H1 (cell line): ENCODE results near the gene FAM241B. TPM values are rescaled to one million over a fixed set of nuclear protein-coding genes. Genes with fewer than 3 reads are reported as not detected.

Experiments
- CHD2 ChIP-seq: IDR thresholded peaks from 2 replicates; pipeline ENCODE4 v1.6.1; 2012; ENCODE audit warnings: low read length, improper control_type of control experiment
- NRF1 ChIP-seq: IDR thresholded peaks from 2 replicates; pipeline ENCODE4 v1.6.1; 2011; ENCODE audit warnings: mild to moderate bottlenecking, low read depth, low read length, improper control_type of control experiment
- SIN3A ChIP-seq, 2 experiments: IDR thresholded peaks in 1 of 2; conservative IDR thresholded peaks in 1 of 2; 2 replicates each; pipeline ENCODE4 v1.6.1; 2011 to 2012; ENCODE audit warnings: low read length in 2 of 2, improper control_type of control experiment in 1 of 2, low read depth in 1 of 2, mild to moderate bottlenecking in 1 of 2
- SP4 ChIP-seq: IDR thresholded peaks from 2 replicates; pipeline ENCODE4 v1.6.1; 2012; ENCODE audit warnings: low read length, inconsistent platforms
- TAF7 ChIP-seq: optimal IDR thresholded peaks from 2 replicates; pipeline ENCODE3; 2011; ENCODE audit warnings: low read depth, mild to moderate bottlenecking, inconsistent platforms, low read length, moderate library complexity, borderline replicate concordance
- TBP ChIP-seq: IDR thresholded peaks from 2 replicates; pipeline ENCODE4 v1.6.1; 2011; ENCODE audit warnings: low read depth, low read length, improper control_type of control experiment
- polyA plus RNA-seq, 7 experiments: library from polyadenylated mRNA; depleted of rRNA in 3 of 7; stranded (reverse) in 5 of 7; unstranded in 2 of 7; fragments of >200 nt in 5 of 7; fragments of 200-250 nt in 2 of 7; gene quantifications; 1 replicate in 5 of 7; 2 replicates in 1 of 7; 4 replicates in 1 of 7; pipeline versions ENCODE4 v1.2.1 to v1.2.3, GENCODE V29; 2011 to 2013; ENCODE audit warnings: missing spikeins in 2 of 7, mixed read lengths in 2 of 7
- total RNA-seq: library from RNA; stranded (reverse); fragmentation: NEBNext Ultra II Directional; extraction: Animal tissue kit (Norgen Biotek cat#: 25700); gene quantifications from 2 replicates; pipeline ENCODE4 v1.2.1, GENCODE V29; 2021
- TF ChIP-seq, protein P1 (sequence below): fragments of 300-600 bp; sonication (generic); IDR thresholded peaks from 2 replicates; pipeline ENCODE4 v1.7.1; 2012; ENCODE audit warnings: low read length, moderate library complexity, mild to moderate bottlenecking, inconsistent platforms; ENCODE audit not compliant: insufficient replicate concordance
- TF ChIP-seq, protein P2 (sequence below): IDR thresholded peaks from 2 replicates; pipeline ENCODE4 v1.6.1; 2011; ENCODE audit warnings: low read depth, mild to moderate bottlenecking, low read length; ENCODE audit not compliant: insufficient read depth

FAM241B gene
- total and polyA plus RNA-seq, 2 of the 8 experiments (the other 6 are each of a cell fraction or from before 2014, with no cell fraction given): 19.3 to 30.1 TPM

DNA sequence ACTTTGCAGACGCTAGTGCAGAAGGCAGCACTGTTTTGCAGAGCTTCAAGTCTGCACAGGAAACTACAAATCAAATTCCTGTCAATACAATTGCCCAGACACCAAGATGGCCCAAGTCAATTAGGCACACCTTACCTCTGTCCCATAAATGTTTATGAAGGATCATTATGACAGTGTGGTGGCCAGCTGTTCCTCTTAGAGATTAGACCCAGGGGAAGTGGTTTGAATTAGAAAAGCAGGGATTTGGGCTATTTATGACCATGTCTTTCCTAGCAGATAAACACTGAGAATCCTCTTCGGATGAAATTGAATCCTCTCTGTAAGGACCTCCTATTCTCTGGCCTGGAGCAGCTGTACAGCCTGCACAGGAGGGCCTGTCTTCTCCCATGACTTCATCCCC is 46.9 kb upstream of the FAM241B start (continued):
- TF ChIP-seq TAF7 (no peak), CHD2 (no peak), NRF1 (no peak), SIN3A (conservative IDR thresholded peaks at IDR 0.05 in 1 of 2, IDR thresholded peaks at IDR 0.05 in 1 of 2; ENCODE audit: low read depth in 1 of 2, low read length in 2 of 2) (no peak), SP4 (no peak), TBP (no peak)
- TF ChIP-seq, protein P1, sequence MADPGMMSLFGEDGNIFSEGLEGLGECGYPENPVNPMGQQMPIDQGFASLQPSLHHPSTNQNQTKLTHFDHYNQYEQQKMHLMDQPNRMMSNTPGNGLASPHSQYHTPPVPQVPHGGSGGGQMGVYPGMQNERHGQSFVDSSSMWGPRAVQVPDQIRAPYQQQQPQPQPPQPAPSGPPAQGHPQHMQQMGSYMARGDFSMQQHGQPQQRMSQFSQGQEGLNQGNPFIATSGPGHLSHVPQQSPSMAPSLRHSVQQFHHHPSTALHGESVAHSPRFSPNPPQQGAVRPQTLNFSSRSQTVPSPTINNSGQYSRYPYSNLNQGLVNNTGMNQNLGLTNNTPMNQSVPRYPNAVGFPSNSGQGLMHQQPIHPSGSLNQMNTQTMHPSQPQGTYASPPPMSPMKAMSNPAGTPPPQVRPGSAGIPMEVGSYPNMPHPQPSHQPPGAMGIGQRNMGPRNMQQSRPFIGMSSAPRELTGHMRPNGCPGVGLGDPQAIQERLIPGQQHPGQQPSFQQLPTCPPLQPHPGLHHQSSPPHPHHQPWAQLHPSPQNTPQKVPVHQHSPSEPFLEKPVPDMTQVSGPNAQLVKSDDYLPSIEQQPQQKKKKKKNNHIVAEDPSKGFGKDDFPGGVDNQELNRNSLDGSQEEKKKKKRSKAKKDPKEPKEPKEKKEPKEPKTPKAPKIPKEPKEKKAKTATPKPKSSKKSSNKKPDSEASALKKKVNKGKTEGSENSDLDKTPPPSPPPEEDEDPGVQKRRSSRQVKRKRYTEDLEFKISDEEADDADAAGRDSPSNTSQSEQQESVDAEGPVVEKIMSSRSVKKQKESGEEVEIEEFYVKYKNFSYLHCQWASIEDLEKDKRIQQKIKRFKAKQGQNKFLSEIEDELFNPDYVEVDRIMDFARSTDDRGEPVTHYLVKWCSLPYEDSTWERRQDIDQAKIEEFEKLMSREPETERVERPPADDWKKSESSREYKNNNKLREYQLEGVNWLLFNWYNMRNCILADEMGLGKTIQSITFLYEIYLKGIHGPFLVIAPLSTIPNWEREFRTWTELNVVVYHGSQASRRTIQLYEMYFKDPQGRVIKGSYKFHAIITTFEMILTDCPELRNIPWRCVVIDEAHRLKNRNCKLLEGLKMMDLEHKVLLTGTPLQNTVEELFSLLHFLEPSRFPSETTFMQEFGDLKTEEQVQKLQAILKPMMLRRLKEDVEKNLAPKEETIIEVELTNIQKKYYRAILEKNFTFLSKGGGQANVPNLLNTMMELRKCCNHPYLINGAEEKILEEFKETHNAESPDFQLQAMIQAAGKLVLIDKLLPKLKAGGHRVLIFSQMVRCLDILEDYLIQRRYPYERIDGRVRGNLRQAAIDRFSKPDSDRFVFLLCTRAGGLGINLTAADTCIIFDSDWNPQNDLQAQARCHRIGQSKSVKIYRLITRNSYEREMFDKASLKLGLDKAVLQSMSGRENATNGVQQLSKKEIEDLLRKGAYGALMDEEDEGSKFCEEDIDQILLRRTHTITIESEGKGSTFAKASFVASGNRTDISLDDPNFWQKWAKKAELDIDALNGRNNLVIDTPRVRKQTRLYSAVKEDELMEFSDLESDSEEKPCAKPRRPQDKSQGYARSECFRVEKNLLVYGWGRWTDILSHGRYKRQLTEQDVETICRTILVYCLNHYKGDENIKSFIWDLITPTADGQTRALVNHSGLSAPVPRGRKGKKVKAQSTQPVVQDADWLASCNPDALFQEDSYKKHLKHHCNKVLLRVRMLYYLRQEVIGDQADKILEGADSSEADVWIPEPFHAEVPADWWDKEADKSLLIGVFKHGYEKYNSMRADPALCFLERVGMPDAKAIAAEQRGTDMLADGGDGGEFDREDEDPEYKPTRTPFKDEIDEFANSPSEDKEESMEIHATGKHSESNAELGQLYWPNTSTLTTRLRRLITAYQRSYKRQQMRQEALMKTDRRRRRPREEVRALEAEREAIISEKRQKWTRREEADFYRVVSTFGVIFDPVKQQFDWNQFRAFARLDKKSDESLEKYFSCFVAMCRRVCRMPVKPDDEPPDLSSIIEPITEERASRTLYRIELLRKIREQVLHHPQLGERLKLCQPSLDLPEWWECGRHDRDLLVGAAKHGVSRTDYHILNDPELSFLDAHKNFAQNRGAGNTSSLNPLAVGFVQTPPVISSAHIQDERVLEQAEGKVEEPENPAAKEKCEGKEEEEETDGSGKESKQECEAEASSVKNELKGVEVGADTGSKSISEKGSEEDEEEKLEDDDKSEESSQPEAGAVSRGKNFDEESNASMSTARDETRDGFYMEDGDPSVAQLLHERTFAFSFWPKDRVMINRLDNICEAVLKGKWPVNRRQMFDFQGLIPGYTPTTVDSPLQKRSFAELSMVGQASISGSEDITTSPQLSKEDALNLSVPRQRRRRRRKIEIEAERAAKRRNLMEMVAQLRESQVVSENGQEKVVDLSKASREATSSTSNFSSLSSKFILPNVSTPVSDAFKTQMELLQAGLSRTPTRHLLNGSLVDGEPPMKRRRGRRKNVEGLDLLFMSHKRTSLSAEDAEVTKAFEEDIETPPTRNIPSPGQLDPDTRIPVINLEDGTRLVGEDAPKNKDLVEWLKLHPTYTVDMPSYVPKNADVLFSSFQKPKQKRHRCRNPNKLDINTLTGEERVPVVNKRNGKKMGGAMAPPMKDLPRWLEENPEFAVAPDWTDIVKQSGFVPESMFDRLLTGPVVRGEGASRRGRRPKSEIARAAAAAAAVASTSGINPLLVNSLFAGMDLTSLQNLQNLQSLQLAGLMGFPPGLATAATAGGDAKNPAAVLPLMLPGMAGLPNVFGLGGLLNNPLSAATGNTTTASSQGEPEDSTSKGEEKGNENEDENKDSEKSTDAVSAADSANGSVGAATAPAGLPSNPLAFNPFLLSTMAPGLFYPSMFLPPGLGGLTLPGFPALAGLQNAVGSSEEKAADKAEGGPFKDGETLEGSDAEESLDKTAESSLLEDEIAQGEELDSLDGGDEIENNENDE: no peak
- TF ChIP-seq, protein P2, sequence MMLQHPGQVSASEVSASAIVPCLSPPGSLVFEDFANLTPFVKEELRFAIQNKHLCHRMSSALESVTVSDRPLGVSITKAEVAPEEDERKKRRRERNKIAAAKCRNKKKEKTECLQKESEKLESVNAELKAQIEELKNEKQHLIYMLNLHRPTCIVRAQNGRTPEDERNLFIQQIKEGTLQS: no peak
